ENCODE data around the gene CARD8.
"Not testable (repeated sequence)": the region's sequence is repeated elsewhere in the genome, so short reads cannot be mapped to it uniquely, and the experiment has no call there.

Gene CARD8

GRCh38 chr19:48274938-48275337 lies 19.2 kb upstream of the CARD8 start:
- TF ChIP-seq REST (IDR thresholded peaks at IDR 0.05; ENCODE audit: insufficient replicate concordance, low read depth), result no peak
- no peak for TF ChIP-seq SPI1 (IDR thresholded peaks at IDR 0.05; ENCODE audit: borderline replicate concordance, low read depth)
- no peak for TF ChIP-seq CTCF (IDR thresholded peaks at IDR 0.05; ENCODE audit: insufficient read depth, low read length)
- no peak for TF ChIP-seq POLR2AphosphoS5 (IDR thresholded peaks at IDR 0.05; ENCODE audit: low read depth)
- TF ChIP-seq GABPA (IDR thresholded peaks at IDR 0.05; ENCODE audit: low read depth), result no peak
- H3K27me3 ChIP-seq (ENCODE audit: insufficient read depth, poor library complexity, severe bottlenecking), result no peaks in the 10 kb centered on the region
- no peak overlapping the region for H3K4me3 ChIP-seq (replicated peaks; ENCODE audit: insufficient read depth, low read length)
- no peak overlapping the region for H3K27ac ChIP-seq (replicated peaks)
- no peak for DNase-seq (ENCODE audit: low read depth in 1 of 2, low spot score in 1 of 2)

DNA sequence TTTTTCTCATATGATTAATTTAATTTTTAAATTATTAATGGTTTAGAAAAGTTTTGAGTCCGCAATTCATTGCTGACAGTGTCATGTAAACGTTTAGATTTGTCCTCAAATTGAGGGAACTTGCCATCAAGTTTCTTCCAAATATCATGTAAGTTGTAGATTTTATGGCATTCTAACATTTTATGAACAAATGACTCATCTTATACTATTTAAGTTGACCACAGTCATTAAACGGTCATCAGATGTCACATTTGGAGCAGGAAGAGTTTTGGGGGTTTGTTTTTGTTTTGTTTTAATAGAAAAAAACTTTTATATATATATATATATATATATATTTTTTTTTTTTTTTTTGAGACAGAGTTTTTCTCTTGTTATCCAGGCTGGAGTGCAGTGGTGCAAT lies 18.5 kb upstream of the CARD8 start:
- H3K27ac ChIP-seq (replicated peaks), result no peak overlapping the region
- H3K4me3 ChIP-seq (replicated peaks; ENCODE audit: insufficient read depth, low read length), result no peak overlapping the region
- no peak for TF ChIP-seq REST (IDR thresholded peaks at IDR 0.05; ENCODE audit: insufficient replicate concordance, low read depth)
- TF ChIP-seq GABPA (IDR thresholded peaks at IDR 0.05; ENCODE audit: low read depth), result no peak
- no peak for TF ChIP-seq CTCF (IDR thresholded peaks at IDR 0.05; ENCODE audit: insufficient read depth, low read length)
- no peak for TF ChIP-seq POLR2AphosphoS5 (IDR thresholded peaks at IDR 0.05; ENCODE audit: low read depth)
- no peak for TF ChIP-seq SPI1 (IDR thresholded peaks at IDR 0.05; ENCODE audit: borderline replicate concordance, low read depth)
- DNase-seq (ENCODE audit: low read depth in 1 of 2, low spot score in 1 of 2), result no peak
- H3K27me3 ChIP-seq (ENCODE audit: insufficient read depth, poor library complexity, severe bottlenecking), result no peaks in the 10 kb centered on the region

GRCh38 chr19:48271531-48272151 lies 15.9 kb upstream of the CARD8 start:
- Histone ChIP-seq H3K27me3 (ENCODE audit: insufficient read depth, poor library complexity, severe bottlenecking) (no peaks in the 10 kb centered on the region), H3K27ac (replicated peaks) (peak overlapping the region; percentile 81), H3K4me3 (replicated peaks; ENCODE audit: insufficient read depth, low read length) (peak overlapping the region; percentile 61)
- peak; percentile 45; the same call in 1 of the 2 replicates for TF ChIP-seq SPI1 (IDR thresholded peaks at IDR 0.05; ENCODE audit: borderline replicate concordance, low read depth)
- no peak for TF ChIP-seq GABPA (IDR thresholded peaks at IDR 0.05; ENCODE audit: low read depth)
- peak; percentile 41 for TF ChIP-seq REST (IDR thresholded peaks at IDR 0.05; ENCODE audit: insufficient replicate concordance, low read depth)
- TF ChIP-seq POLR2AphosphoS5 (IDR thresholded peaks at IDR 0.05; ENCODE audit: low read depth), result peak; percentile 40; the same call in 1 of the 2 replicates
- DNase-seq (ENCODE audit: low read depth in 1 of 2, low spot score in 1 of 2), result peak; percentile 81 to 84

DNA sequence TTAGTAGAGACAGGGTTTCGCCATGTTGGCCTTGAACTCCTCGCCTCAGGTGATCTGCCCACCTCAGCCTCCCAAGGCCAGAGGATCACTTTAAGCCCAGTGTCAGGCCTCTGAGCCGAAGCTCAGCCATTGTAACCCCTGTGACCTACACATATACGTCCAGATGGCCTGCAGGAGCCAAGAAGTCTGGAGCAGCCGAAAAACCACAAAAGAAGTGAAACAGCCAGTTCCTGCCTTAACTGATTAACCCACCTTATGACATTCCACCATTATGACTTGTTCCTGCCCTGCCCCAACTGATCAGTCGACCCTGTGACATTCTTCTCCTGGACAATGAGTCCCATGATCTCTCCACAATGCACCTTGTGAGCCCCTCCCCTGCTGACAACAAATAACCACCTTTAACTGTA lies 13.9 kb upstream of the CARD8 start:
- DNase-seq (ENCODE audit: low read depth in 1 of 2, low spot score in 1 of 2); H3K4me3 ChIP-seq (replicated peaks; ENCODE audit: insufficient read depth, low read length); H3K27me3 ChIP-seq (ENCODE audit: insufficient read depth, poor library complexity, severe bottlenecking); H3K27ac ChIP-seq (replicated peaks): not testable (repeated sequence)

- H3K27ac ChIP-seq (replicated peaks); H3K27me3 ChIP-seq (ENCODE audit: insufficient read depth, poor library complexity, severe bottlenecking); H3K4me3 ChIP-seq (replicated peaks; ENCODE audit: insufficient read depth, low read length); DNase-seq (ENCODE audit: low read depth in 1 of 2, low spot score in 1 of 2): not testable (repeated sequence)
These were observed 9.6 kb upstream of the CARD8 start for GRCh38 chr19:48265326-48265725.

- H3K4me3 ChIP-seq (replicated peaks; ENCODE audit: insufficient read depth, low read length), result peak overlapping the region; percentile 56
- not testable (repeated sequence) for H3K27ac ChIP-seq (replicated peaks); H3K27me3 ChIP-seq (ENCODE audit: insufficient read depth, poor library complexity, severe bottlenecking); DNase-seq (ENCODE audit: low read depth in 1 of 2, low spot score in 1 of 2)
These were observed 4.6 kb upstream of the CARD8 start for GRCh38 chr19:48260359-48260714.

GRCh38 chr19:48258992-48259391 lies 3.3 kb upstream of the CARD8 start:
- not testable (repeated sequence) for H3K4me3 ChIP-seq (replicated peaks; ENCODE audit: insufficient read depth, low read length); DNase-seq (ENCODE audit: low read depth in 1 of 2, low spot score in 1 of 2); H3K27me3 ChIP-seq (ENCODE audit: insufficient read depth, poor library complexity, severe bottlenecking)
- H3K27ac ChIP-seq (replicated peaks), result peak overlapping the region; percentile 68

Measured in HL-60 (cell line).